GM18951 (cell line): Measurements from ENCODE around the gene CCNL1.
"Not testable (repeated sequence)": the region's sequence is repeated elsewhere in the genome, so short reads cannot be mapped to it uniquely, and the experiment has no call there.

Source experiments
- POLR2A ChIP-seq: IDR thresholded peaks from 4 replicates; pipeline ENCODE4 v1.6.1; 2011; ENCODE audit warnings: mild to moderate bottlenecking; ENCODE audit not compliant: insufficient read length, insufficient read depth; ENCODE audit errors: extremely low read depth
- in situ Hi-C: fragments of 300-500 bp; cut with MboI; formaldehyde crosslinking; loops from one replicate; pipeline ENCODE4 v1.12.0; 2022; ENCODE audit warnings: low sequenced_read_pairs, mixed read lengths, inconsistent platforms; ENCODE audit not compliant: unreplicated experiment

The CCNL1 gene

GRCh38 chr3:157176934-157177333, 17.0 kb upstream of the CCNL1 start:
- in situ Hi-C loops, result no loop called here
- TF ChIP-seq POLR2A, result no peak

DNA sequence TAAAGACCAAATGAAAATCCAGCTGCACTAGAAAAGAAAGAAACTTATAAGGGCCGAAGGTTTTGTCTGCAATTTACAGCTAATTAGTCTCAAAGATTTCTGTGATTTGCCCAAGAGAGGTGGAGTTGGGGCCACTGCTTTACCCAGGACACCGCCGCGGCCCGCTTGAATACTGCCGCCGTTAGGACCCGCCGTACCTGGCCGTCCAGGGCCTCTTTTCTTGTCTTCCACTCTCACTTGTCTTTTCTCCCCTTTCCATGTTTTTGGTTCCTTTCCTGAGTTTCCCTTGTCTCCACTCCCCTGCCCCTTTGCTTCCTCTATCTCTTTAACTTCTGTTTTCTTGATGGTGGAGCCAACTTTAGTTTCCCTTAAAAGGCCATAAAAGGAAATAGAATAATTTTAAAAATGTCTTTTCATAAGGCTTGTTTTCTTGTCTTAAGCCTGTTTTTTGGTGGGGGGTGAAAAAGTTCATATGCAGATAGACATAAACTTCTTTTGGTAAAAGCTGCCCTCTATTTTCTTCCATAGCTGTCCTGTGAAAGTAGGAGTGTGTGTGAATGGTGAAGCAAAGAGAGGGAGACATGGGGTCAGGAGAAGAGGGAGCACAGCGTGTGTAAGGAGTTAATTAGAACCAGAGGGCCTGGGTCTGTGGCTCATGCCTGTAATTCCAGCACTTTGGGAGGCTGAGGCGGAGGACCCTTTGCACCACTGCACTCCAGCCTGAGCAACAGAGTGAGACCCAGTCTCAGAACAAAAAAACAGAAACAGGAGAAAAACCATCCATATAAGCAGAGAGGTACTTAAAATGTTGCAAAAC, 16.0 kb upstream of the CCNL1 start:
- in situ Hi-C loops, result no loop called here
- no peak for TF ChIP-seq POLR2A

DNA sequence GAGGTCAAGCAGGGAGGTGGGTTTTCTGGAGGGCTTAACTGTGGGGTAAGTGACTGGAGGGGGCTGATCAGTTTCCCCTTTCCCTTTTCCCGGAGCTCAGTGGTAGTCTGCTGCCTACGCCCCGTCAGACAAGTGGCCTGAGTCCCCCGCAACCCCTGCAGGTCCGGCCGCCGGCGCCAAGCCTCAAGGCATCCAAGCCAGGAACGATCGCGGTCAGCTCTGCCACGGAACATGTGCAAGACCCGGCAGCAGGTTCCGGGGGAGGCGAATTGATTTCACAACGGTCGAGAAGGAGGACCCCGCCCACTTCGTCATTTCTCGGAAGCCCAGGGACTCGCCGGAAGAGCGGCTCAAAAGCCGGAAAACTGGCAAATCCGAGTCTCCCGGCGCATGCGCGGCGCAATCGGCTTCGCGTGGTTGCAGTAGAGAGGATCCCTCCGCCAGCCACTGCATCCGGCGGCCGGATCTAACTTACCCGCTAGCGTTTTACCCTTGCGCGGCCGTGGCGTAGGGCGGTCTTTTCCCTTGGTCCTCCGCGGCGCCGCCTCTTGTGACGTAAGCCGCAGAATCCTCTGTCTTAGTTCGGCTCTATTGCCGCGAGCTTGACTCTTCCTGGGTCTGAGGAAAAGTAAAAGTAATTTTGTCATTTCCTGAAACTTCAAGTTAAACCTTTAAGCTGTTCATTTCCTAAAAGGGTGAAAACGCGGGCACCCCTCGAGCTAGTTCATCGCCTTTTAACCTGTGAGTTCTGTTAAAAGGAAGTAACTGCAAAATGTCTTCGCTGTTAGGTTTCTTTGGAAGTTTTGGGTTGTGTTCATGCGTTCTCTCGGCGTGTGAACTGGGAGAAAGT, 14.9 kb upstream of the CCNL1 start:
- in situ Hi-C loops, result no loop called here
- peak; percentile 93 for TF ChIP-seq POLR2A

DNA sequence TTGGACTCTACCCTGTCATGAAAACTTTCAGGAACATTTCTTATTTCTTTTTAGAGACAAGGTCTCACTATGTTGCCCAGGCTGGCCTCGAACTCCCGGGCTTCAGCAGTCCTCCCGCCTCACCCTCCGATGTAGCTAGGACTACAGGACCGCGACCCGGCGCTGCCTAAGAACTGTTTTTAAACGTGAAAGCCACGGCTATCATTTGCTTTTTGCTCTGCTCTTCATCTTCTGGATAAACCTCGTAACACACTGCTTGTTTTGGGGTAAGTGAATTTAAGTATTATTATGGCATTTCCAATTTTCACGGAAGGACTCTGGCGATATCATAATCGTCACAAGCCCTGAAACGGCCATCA, 14.3 kb upstream of the CCNL1 start:
- in situ Hi-C loops, result no loop called here

GRCh38 chr3:157173343-157173742, 13.4 kb upstream of the CCNL1 start:
- in situ Hi-C loops, result not testable (repeated sequence)

More for the DNA sequence above, 14.3 kb upstream of the CCNL1 start:
- no peak for TF ChIP-seq POLR2A

DNA sequence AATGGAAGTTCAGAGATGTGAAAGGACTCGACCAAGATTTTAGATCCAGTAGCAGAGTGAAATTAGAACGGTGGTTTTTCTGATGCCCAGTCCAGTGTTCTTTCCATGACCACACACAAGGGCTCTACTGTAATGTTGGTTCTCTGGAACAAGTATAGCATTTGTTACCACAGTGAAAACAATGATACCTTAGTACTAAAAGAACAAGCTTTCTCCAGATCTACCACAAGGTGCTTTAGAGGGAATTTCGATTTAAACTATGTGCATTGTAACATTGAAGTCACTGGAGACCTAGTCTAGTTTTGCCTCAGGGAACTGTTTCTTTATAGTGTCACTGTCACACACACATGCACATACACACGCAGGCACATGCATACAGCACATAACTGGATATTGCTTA, 12.8 kb upstream of the CCNL1 start:
- no peak for TF ChIP-seq POLR2A
- in situ Hi-C loops, result no loop called here

DNA sequence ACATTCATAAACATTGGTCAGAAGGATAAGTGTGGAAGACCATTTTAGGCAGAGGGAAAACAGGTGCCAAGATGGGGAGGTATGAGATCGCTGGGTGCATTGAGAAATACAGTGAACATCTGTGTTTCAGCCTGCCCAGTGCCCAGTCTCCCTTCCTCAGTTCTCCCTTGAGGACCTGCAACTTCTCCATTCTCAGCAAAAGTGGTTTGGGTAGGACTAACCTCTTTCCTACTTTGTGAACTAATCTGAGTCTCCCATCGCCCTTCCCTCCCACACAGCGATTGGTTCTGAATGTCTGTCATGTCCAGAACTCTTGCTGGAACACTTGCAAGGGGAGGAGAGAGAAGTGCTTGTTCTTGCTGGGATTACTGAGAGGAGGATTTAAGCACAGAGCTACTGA, 10.9 kb upstream of the CCNL1 start:
- in situ Hi-C loops, result no loop called here
- TF ChIP-seq POLR2A, result no peak

GRCh38 chr3:157167371-157168042, 7.6 kb upstream of the CCNL1 start:
- in situ Hi-C loops, result no loop called here

DNA sequence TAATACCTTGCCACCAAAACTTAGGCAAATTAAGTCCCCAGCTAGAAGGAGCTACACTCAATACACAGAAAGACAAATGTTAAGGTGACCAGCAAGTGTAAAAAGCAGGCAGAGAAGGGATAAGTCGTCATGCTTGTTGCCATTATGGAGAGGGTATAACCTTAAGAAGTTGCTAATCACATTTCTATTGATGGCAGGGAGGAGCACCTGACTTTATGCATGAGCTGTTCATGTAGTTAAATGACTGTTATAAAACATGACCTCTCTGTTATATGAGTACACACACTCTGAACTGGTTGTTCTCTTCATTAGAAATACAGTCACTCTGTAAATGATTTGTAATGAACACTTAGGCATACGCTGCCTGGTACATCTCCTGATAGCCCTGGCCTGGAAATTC, 6.6 kb upstream of the CCNL1 start:
- in situ Hi-C loops, result no loop called here
- TF ChIP-seq POLR2A, result no peak

More at GRCh38 chr3:157167371-157168042, 7.6 kb upstream of the CCNL1 start:
- no peak for TF ChIP-seq POLR2A

GRCh38 chr3:157166115-157166514, 6.2 kb upstream of the CCNL1 start:
- TF ChIP-seq POLR2A, result no peak
- in situ Hi-C loops, result no loop called here

- TF ChIP-seq POLR2A, result no peak
- in situ Hi-C loops, result no loop called here
These were observed 3.4 kb upstream of the CCNL1 start for GRCh38 chr3:157163217-157163953.

- in situ Hi-C loops, result not testable (repeated sequence)
These were observed 2.7 kb upstream of the CCNL1 start for GRCh38 chr3:157162620-157163019.
